Posterior cingulate gyrus (tissue), 11 donors: Measurements from ENCODE around the gene VEGFB.
A peak's percentile ranks its signal among the peaks of the same experiment; 100 is the strongest.

Source experiments
- DNase-seq, 10 donors: peaks; one replicate each; pipeline versions ENCODE4 v3.0.0 to v3.0.0-alpha.2; 2020 to 2021; ENCODE audit warnings: mixed read lengths in 3 of 10
- intact Hi-C: fragments of 100-400 bp; cut with DNase I; formaldehyde crosslinking; loops from one replicate; pipeline ENCODE4 v1.15.1; 2023

The VEGFB gene

GRCh38 chr11:64230171-64230984 lies 4.0 kb upstream of the VEGFB start, which contains the start of gene DNAJC4:
Gene DNAJC4 (plus strand): TSS chr11:64230548. CDS start chr11:64230855, 307 bp downstream.
- intact Hi-C loops: loop anchor here (10.0 kb wide), 1 partner anchor 46 kb away; the partner anchor contains the start of gene STIP1
- peak; percentile 83 to 99 (median 92) for DNase-seq

GRCh38 chr11:64230985-64231365 lies 3.4 kb upstream of the VEGFB start:
- DNase-seq: no peak
- intact Hi-C loops: loop anchor here (10.0 kb wide), 1 partner anchor 46 kb away; the partner anchor contains the start of gene STIP1

- DNase-seq: no peak
- intact Hi-C loops: loop anchor here (10.0 kb wide), 1 partner anchor 47 kb away; the partner anchor contains the start of gene STIP1
Observed at GRCh38 chr11:64231546-64231945, 2.8 kb upstream of the VEGFB start.

GRCh38 chr11:64232182-64232966 lies 2.0 kb upstream of the VEGFB start:
- intact Hi-C loops: loop anchor here (10.0 kb wide), 1 partner anchor 48 kb away; the partner anchor contains the start of gene STIP1
- no peak for DNase-seq

GRCh38 chr11:64232967-64233315 lies 1.4 kb upstream of the VEGFB start:
- intact Hi-C loops: loop anchor here (10.0 kb wide), 1 partner anchor 48 kb away; the partner anchor contains the start of gene STIP1

GRCh38 chr11:64234647-64235379 lies 429 bp downstream of the VEGFB start:
- peak in 2 of 10 donors; percentile 45 to 90 for DNase-seq
- intact Hi-C loops: loop anchor here (10.0 kb wide), 1 partner anchor 50 kb away; the partner anchor contains the start of gene STIP1

More at GRCh38 chr11:64232967-64233315, 1.4 kb upstream of the VEGFB start:
- no peak for DNase-seq

- intact Hi-C loops: loop anchor here (10.0 kb wide), 1 partner anchor 51 kb away; the partner anchor contains the start of gene STIP1
- DNase-seq: no peak
Observed at GRCh38 chr11:64235437-64236161, 1.2 kb downstream of the VEGFB start.

GRCh38 chr11:64237484-64237951 lies 3.1 kb downstream of the VEGFB start:
- DNase-seq: no peak
- intact Hi-C loops: loop anchor here (10.0 kb wide), 1 partner anchor 53 kb away; the partner anchor contains the start of gene STIP1

GRCh38 chr11:64238076-64238475 lies 3.7 kb downstream of the VEGFB start:
- intact Hi-C loops: loop anchor here (10.0 kb wide), 1 partner anchor 53 kb away; the partner anchor contains the start of gene STIP1
- no peak for DNase-seq

- intact Hi-C loops: loop anchor here (10.0 kb wide), 1 partner anchor 54 kb away; the partner anchor contains the start of gene STIP1
- no peak for DNase-seq
Observed at GRCh38 chr11:64238999-64239398, 4.6 kb downstream of the VEGFB start.

- no peak for DNase-seq
- intact Hi-C loops: loop anchor here (10.0 kb wide), 1 partner anchor 55 kb away; the partner anchor contains the start of gene STIP1
Observed at GRCh38 chr11:64239662-64240434, 5.5 kb downstream of the VEGFB start.

- intact Hi-C loops: no loop called here
Observed at GRCh38 chr11:64240435-64241240, 6.3 kb downstream of the VEGFB start, which contains the start of gene FKBP2. Gene FKBP2 (plus strand): TSS chr11:64241095. CDS start chr11:64242388, 1,293 bp downstream.

GRCh38 chr11:64241241-64241490 lies 6.8 kb downstream of the VEGFB start:
- intact Hi-C loops: no loop called here
- DNase-seq: peak in 6 of 10 donors; percentile 99 to 100 (median 100)

More at GRCh38 chr11:64240435-64241240, 6.3 kb downstream of the VEGFB start, which contains the start of gene FKBP2:
- DNase-seq: peak; percentile 91 to 100 (median 96)

- intact Hi-C loops: no loop called here
- peak in 5 of 10 donors; percentile 89 to 100 (median 100) for DNase-seq
Observed at GRCh38 chr11:64241491-64242374, 7.3 kb downstream of the VEGFB start.

GRCh38 chr11:64243236-64243854 lies 9.0 kb downstream of the VEGFB start:
- DNase-seq: no peak
- intact Hi-C loops: no loop called here

- intact Hi-C loops: no loop called here
- DNase-seq: no peak
Observed at GRCh38 chr11:64244107-64244506, 9.7 kb downstream of the VEGFB start.
